ENCODE measurements around the gene FAM163A.
"Not testable (repeated sequence)": the region's sequence is repeated elsewhere in the genome, so short reads cannot be mapped to it uniquely, and the experiment has no call there.

The FAM163A gene

GRCh38 chr1:179803918-179804317 is 60.8 kb downstream of the FAM163A start:
- Histone ChIP-seq H3K4me3 (ENCODE audit: low read depth, low read length) (no peak overlapping the region), H3K36me3 (no peaks in the 10 kb centered on the region), H3K27me3 (ENCODE audit: insufficient read depth, low read depth, severe bottlenecking) (no peaks in the 10 kb centered on the region), H3K9me3 (ENCODE audit: severe bottlenecking) (no peaks in the 10 kb centered on the region), H3K27ac (no peak overlapping the region)
- TF ChIP-seq CTCF (IDR thresholded peaks at IDR 0.05; ENCODE audit: low read depth, low read length) = no peak
- DNase-seq = no peak

DNA sequence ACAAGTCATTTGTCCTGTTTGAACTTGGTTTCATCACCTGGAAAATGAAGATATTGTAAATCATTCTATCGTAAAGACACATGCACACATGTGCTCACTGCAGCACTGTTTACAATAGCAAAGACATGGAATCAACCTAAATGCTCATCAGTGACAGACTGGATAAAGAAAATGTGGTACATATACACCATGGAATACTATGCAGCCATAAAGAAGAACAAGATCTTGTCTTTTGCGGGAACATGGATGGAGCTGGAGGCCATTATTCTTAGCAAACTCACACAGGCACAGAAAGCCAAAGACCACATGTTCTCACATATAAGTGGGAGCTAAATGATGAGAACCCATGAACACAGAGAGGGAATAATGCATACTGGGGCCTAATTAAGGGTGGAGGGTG is 61.3 kb downstream of the FAM163A start:
- not testable (repeated sequence) for H3K4me3 ChIP-seq (ENCODE audit: low read depth, low read length); H3K27ac ChIP-seq; H3K27me3 ChIP-seq (ENCODE audit: insufficient read depth, low read depth, severe bottlenecking)

DNA sequence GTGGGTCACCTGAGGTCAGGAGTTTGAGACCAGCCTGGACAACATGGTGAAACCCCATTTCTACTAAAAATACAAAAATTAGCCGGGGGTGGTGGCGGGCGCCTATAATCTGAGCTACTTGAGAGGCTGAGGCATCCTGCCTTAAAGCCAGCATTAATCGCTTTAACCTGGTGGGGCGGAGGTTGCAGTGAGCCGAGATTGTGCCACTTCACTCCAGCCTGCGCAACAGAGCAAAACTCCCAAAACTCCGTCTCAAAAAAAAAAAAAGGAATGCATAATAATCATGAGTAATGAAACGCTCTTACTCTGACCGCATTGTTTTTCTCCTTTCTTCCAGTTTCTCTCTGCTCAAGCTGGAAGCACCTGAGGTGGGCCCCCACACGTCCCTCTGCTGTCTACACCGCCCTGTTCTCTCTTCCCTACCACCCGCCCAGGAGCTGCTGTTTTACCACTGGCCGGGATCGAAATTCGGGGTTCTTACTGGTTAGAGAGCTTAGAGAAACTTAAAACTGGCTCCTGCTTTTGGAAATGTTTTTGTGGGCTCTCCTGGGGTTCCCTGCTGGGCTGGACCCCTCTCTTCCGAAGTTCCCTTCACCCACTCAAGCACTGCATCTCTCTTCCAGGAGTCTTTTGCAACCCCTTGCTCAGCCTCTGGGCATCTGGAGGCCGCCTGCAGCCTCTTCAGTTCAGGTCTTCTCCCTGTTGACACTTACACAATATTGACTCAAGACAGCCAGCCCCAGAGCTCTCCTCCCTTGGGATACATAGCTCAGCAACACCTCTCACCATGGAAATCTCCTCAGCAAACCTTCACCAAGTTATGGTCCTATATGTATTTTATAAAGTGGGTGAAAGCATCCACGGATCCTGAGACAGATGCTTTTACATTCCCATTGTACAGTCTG is 62.5 kb downstream of the FAM163A start:
- Histone ChIP-seq H3K4me3 (ENCODE audit: low read depth, low read length) (no peak overlapping the region), H3K9me3 (ENCODE audit: severe bottlenecking) (no peaks in the 10 kb centered on the region), H3K27me3 (ENCODE audit: insufficient read depth, low read depth, severe bottlenecking) (no peaks in the 10 kb centered on the region), H3K36me3 (no peaks in the 10 kb centered on the region), H3K27ac (no peak overlapping the region)
- DNase-seq = no peak
- TF ChIP-seq CTCF (IDR thresholded peaks at IDR 0.05; ENCODE audit: low read depth, low read length) = no peak

More for the DNA sequence above, 61.3 kb downstream of the FAM163A start:
- H3K36me3 ChIP-seq; DNase-seq; H3K9me3 ChIP-seq (ENCODE audit: severe bottlenecking): not testable (repeated sequence)

DNA sequence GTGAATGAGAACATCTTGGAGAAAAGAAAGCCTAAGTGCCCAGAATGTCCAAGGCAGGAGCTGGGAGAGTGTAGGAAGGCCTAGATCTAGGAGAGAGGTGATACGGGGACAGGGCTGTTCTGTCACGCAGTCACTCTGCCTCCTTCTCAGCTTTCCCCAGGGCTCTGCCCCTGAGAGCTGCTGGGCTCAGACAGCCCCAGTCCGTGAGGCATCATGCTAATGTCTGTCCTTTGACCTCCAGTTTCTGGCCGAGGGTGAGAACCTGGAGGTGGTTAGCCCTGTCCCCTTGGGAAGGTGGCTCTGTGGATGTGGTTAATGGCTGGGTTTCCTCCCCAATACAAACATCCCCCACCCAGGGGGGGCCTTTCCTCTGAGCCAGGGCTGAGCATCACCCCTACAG is 63.2 kb downstream of the FAM163A start:
- Histone ChIP-seq H3K9me3 (ENCODE audit: severe bottlenecking) (no peaks in the 10 kb centered on the region), H3K27me3 (ENCODE audit: insufficient read depth, low read depth, severe bottlenecking) (no peaks in the 10 kb centered on the region), H3K4me3 (ENCODE audit: low read depth, low read length) (no peak overlapping the region), H3K36me3 (no peaks in the 10 kb centered on the region), H3K27ac (no peak overlapping the region)
- DNase-seq = no peak
- no peak for TF ChIP-seq CTCF (IDR thresholded peaks at IDR 0.05; ENCODE audit: low read depth, low read length)

- Histone ChIP-seq H3K36me3 (no peaks in the 10 kb centered on the region), H3K4me3 (ENCODE audit: low read depth, low read length) (no peak overlapping the region), H3K27me3 (ENCODE audit: insufficient read depth, low read depth, severe bottlenecking) (peaks cover 2% of the 10 kb centered on the region), H3K9me3 (ENCODE audit: severe bottlenecking) (no peaks in the 10 kb centered on the region), H3K27ac (no peak overlapping the region)
- no peak for DNase-seq
- TF ChIP-seq CTCF (IDR thresholded peaks at IDR 0.05; ENCODE audit: low read depth, low read length) = no peak
Measured at GRCh38 chr1:179807291-179807690, 64.2 kb downstream of the FAM163A start.

DNA sequence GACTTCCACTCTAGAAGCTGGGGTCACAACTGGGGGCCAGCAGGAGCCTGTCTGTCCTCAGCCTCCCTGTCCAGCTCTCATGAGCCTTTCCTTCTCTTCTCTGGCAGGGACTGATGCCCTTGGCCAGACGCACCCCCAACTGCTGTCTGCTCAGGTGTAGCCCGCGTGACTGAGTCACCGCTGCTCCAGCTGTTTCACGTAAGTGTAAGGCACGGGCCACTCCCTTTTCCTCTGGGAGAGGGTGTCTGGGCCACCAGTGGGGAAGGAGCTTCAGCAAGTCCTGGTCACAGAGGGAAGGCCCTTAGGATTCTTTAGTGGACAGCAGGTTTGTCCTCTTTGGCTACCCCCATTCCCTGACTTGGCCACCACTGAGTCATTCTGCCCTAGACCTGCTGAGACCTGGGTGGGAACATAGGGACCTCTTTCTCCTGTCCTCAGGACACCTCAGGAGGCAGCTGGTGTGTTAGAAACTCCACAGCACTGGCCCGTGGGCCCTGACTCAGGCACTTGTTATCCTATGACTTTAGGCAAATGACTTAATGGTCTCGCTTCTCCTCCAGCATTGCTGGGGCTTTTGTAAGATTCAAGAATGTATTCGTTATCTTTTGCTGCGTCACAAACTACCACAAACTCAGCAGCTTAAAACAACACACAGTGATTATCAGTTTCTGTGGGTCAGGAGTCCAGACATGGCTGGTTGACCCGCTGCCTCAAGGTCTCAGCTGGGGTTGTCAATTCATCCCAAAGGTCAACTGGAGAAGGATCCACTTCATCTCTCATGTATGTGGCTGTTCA is 64.8 kb downstream of the FAM163A start:
- DNase-seq = no peak
- Histone ChIP-seq H3K4me3 (ENCODE audit: low read depth, low read length) (no peak overlapping the region), H3K9me3 (ENCODE audit: severe bottlenecking) (no peaks in the 10 kb centered on the region), H3K36me3 (no peaks in the 10 kb centered on the region), H3K27ac (no peak overlapping the region), H3K27me3 (ENCODE audit: insufficient read depth, low read depth, severe bottlenecking) (peaks cover 2% of the 10 kb centered on the region)
- no peak for TF ChIP-seq CTCF (IDR thresholded peaks at IDR 0.05; ENCODE audit: low read depth, low read length)

Measured in WERI-Rb-1 (cell line).